Activated B cell treated with CpG ODN at 0.5 μM for 24 hours (primary cell): ENCODE results near the gene CACNA1B. TPM values are rescaled to one million over a fixed set of nuclear protein-coding genes. Genes with fewer than 3 reads are reported as not detected.

Experiments used
- ATAC-seq: fragments of 200-7000 bp; cut with Tn5 transposase; one replicate; pipeline ENCODE4 v1.10.0; 2021; ENCODE audit warnings: low read depth, mild to moderate bottlenecking, moderate library complexity
- CTCF ChIA-PET: fragments of 350-600 bp; sonication (Branson Sonifier 250); formaldehyde crosslinking; loops from one replicate; lab custom pipeline; 2021; ENCODE audit warnings: antibody characterized with exemption; lab: Charles Lee
- POLR2A ChIA-PET: fragments of 350-600 bp; sonication (Branson Sonifier 250); formaldehyde crosslinking; loops from one replicate; lab custom pipeline; 2021; ENCODE audit warnings: antibody characterized with exemption; lab: Charles Lee
- DNase-seq: peaks from one replicate; pipeline ENCODE4 v3.0.0; 2022
- H3K27ac Mint-ChIP-seq: one replicate; pipeline ENCODE4 v1.8.0; 2020; ENCODE audit warnings: mixed read lengths
- H3K27me3 Mint-ChIP-seq: one replicate; pipeline ENCODE4 v1.8.0; 2021; ENCODE audit warnings: mixed read lengths
- H3K36me3 Mint-ChIP-seq: one replicate; pipeline ENCODE4 v1.8.0; 2021; ENCODE audit warnings: low read depth, mixed read lengths
- H3K4me1 Mint-ChIP-seq: one replicate; pipeline ENCODE4 v1.8.0; 2021; ENCODE audit warnings: mixed read lengths
- H3K4me3 Mint-ChIP-seq: one replicate; pipeline ENCODE4 v1.8.0; 2020; ENCODE audit warnings: mild to moderate bottlenecking, mixed read lengths
- H3K9me3 Mint-ChIP-seq: one replicate; pipeline ENCODE4 v1.8.0; 2020; ENCODE audit warnings: mixed read lengths
- intact Hi-C: fragments of 100-400 bp; cut with micrococcal nuclease; formaldehyde crosslinking; loops from one replicate; pipeline ENCODE4 v1.15.1; 2024
- total RNA-seq: library from RNA; stranded (reverse); gene quantifications from 2 replicates; pipeline ENCODE4 v1.2.3, GENCODE V29; 2022
- TF ChIP-seq, protein P1 (sequence below): fragments of 200-600 bp; IDR thresholded peaks from one replicate; pipeline ENCODE4 v1.8.0; 2022; ENCODE audit warnings: antibody characterized with exemption, mild to moderate bottlenecking

The CACNA1B gene
- total RNA-seq, 1 donor from 2014 or later = 1.5 TPM

DNA sequence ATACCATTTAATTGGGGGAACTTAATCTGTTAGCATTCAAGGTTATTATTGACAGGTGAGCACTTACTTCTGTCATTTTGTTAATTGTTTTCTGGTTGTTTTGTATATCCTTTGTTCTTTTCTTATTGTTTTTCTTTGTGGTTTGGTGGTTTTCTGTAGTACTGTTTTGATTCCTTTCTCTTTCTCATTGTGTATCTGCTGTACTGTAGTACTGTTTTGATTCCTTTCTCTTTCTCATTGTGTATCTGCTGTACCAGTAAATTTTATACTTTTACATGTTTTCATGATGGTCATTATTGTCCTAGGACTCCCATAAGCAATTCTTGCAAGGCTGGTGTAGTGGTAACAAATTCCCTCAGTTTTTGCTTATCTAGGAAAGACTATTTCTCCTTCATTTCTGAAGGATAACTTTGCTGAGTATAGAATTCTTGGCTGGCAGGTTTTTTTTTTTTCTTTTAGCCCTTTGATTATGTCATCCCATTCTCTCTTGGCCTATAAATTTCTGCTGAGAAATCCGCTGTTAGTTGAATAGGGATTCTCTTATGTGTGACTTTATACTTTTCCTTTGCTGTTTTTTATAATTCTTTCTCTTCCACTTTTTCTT lies 24.1 kb upstream of the CACNA1B start:
- ATAC-seq (no peak), DNase-seq (no peak)
- ChIA-PET POLR2A (no interaction called here), CTCF (no interaction called here)
- Mint-ChIP-seq H3K36me3 (peaks cover 3% of the 10 kb centered on the region), H3K4me1 (no peaks in the 10 kb centered on the region), H3K27me3 (peaks cover 1% of the 10 kb centered on the region), H3K4me3 (no peak overlapping the region), H3K27ac (no peak overlapping the region), H3K9me3 (peaks cover 18% of the 10 kb centered on the region)
- TF ChIP-seq, protein P1, sequence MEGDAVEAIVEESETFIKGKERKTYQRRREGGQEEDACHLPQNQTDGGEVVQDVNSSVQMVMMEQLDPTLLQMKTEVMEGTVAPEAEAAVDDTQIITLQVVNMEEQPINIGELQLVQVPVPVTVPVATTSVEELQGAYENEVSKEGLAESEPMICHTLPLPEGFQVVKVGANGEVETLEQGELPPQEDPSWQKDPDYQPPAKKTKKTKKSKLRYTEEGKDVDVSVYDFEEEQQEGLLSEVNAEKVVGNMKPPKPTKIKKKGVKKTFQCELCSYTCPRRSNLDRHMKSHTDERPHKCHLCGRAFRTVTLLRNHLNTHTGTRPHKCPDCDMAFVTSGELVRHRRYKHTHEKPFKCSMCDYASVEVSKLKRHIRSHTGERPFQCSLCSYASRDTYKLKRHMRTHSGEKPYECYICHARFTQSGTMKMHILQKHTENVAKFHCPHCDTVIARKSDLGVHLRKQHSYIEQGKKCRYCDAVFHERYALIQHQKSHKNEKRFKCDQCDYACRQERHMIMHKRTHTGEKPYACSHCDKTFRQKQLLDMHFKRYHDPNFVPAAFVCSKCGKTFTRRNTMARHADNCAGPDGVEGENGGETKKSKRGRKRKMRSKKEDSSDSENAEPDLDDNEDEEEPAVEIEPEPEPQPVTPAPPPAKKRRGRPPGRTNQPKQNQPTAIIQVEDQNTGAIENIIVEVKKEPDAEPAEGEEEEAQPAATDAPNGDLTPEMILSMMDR = no peak
- intact Hi-C loops = no loop called here

DNA sequence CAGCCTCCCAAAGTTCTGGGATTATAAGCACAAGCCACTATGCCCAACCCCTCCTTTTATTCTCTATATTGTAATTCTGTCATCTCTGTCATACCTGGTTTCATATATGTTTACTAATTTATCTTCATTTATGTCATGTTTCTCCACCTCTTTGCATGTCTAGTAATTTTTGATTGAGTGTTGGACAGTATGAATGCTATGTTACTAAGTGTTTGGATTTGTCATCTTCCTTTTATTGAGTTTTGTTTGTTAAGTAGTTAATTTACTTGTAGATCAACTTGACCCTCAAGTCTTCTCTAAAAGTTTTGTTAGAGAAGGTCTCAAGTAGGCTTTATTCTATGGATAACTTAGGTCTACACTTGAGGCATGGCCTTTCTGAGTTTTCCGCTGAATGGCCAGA lies 17.2 kb upstream of the CACNA1B start:
- ChIA-PET CTCF (no interaction called here), POLR2A (no interaction called here)
- TF ChIP-seq, protein P1 = no peak
- Mint-ChIP-seq H3K27ac (no peak overlapping the region), H3K4me1 (no peaks in the 10 kb centered on the region), H3K9me3 (peaks cover 23% of the 10 kb centered on the region), H3K27me3 (peaks cover 7% of the 10 kb centered on the region), H3K36me3 (peaks cover 13% of the 10 kb centered on the region), H3K4me3 (no peak overlapping the region)
- intact Hi-C loops = no loop called here
- ATAC-seq (no peak), DNase-seq (no peak)

DNA sequence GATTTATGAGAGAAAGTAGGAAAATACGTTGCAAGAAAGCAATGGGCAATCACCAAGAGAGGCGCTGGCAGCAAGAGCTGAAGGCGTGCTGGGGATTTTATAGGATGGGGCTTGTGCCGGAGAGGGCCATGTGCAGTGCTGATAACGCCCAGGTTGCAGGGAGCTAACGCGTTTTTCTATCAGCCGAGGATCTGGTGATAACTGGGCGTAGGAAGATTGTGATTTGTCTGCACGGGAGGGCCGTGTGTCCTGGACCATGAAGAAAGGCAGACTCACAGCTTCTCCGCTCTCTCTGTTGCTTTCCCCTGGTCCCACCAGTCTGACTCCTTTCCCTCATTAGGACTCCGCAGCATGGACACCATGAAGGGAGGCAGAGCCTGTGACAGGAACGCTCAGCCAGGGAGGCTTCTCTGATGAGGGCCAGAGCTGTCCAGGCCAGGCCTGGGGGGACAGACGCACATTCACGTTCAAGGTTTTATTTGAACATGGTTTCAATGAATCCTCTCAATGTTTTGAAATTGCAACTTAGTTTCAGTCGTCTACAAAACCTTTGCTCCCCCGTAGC lies 11.9 kb upstream of the CACNA1B start:
- Mint-ChIP-seq H3K27me3 (peaks cover 26% of the 10 kb centered on the region), H3K4me1 (peaks cover 12% of the 10 kb centered on the region), H3K4me3 (no peak overlapping the region), H3K27ac (no peak overlapping the region), H3K36me3 (peaks cover 4% of the 10 kb centered on the region), H3K9me3 (peaks cover 9% of the 10 kb centered on the region)
- POLR2A ChIA-PET = no interaction called here
- TF ChIP-seq, protein P1 = no peak
- intact Hi-C loops = no loop called here
- CTCF ChIA-PET = no interaction called here
- no peak for DNase-seq
- ATAC-seq = no peak

DNA sequence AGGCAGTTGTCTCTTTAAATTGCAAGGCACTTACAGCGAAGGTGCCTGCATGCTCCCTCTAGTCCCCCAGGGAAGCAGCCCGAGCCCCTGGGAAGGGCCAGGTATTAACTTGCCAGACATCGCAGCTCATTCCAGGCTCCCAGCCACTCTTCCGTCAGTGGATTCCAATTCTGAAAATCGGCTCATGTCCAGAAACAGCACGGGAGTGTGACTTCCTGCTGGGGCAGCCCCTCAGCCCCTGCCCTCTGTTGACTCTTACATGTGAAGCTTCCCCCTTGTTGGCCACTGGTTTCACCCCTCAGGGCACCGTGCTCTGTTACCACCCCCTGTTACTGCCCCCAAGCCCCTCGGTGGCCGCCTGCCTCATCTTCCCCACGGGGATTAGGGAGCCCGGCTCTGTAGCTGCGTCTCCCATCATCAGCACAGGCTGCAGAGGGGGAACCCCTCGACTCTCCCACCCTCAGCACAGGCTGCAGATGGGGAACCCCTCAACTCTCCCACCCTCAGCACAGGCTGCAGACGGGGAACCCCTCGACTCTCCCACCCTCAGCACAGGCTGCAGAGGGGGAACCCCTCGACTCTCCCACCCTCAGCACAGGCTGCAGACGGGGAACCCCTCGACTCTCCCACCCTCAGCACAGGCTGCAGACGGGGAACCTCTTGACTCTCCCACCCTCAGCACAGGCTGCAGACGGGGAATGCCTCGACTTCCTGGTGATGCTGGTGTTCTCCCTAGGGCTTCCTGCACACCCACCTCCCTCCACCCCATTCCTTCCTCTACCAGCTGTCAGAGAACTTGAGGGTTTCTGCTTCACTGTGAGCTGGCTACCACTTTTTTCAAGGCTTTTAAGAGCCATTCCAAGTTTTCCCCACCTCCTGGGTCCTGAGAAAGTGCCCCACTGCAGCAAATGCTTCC lies 11.1 kb upstream of the CACNA1B start:
- Mint-ChIP-seq H3K4me3 (no peak overlapping the region), H3K27ac (peak overlapping the region; percentile 59), H3K36me3 (no peaks in the 10 kb centered on the region), H3K9me3 (peaks cover 3% of the 10 kb centered on the region), H3K27me3 (peaks cover 27% of the 10 kb centered on the region), H3K4me1 (peaks cover 12% of the 10 kb centered on the region)
- no peak for DNase-seq
- ChIA-PET CTCF (no interaction called here), POLR2A (no interaction called here)
- ATAC-seq = peak; percentile 49
- TF ChIP-seq, protein P1 = no peak
- intact Hi-C loops = no loop called here

DNA sequence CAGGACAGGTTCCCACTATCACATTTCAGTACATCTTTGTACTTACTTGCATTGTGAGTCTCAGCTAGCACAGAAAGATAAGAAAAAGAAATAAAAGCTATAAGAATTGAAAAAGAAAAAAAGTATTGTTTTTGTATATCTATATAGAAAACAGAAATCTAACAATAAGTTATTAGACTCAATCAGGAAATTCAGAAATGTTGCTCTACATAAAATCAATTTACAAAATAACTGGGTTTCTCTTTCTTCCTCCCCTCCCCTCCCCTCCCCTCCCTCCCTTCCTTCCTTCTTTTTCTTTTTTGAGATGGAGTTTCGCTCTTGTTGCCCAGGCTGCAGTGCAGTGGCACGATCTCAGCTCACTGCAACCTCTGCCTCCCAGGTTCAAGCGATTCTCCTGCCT lies 7.2 kb upstream of the CACNA1B start:
- CTCF ChIA-PET = no interaction called here
- ATAC-seq (no peak), DNase-seq (no peak)
- Mint-ChIP-seq H3K4me1 (peaks cover 12% of the 10 kb centered on the region), H3K9me3 (no peaks in the 10 kb centered on the region), H3K36me3 (no peaks in the 10 kb centered on the region), H3K27ac (no peak overlapping the region), H3K27me3 (peaks cover 23% of the 10 kb centered on the region), H3K4me3 (no peak overlapping the region)
- intact Hi-C loops = no loop called here
- POLR2A ChIA-PET = no interaction called here
- TF ChIP-seq, protein P1 = no peak
